ENCODE results near the gene WDFY4.

WDFY4 gene

DNA sequence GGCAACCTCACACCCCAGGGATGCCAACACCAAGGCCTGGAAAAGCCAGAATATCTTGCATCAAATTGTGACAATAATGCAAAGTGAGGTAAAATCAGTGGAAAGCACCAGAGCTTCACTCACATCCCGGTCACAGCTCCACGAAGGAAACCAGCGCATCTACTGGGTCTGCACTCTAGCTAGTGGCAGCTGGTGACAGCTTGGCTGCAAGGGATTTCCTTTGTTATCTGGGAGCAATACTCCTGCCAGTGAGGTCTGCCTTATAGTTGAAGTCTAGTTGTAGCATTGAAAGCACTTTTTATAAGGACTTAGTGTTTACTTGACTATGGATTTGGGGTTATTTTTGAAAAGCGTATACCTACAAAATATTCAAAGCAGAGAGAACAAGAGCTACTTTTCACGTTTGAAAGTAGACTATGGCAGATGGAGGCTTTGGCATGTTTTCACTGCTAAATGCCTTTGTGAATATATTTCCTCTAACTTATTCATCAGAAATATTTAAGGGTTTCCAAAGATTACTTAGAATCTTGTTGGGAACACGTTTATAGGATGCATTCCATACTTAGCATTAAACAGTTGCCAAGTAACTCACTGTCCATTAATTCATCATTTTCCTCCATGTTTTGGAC lies 26.1 kb downstream of the WDFY4 start:
- DNase-seq, result no peak

GRCh38 chr10:48711830-48712229 lies 27.2 kb downstream of the WDFY4 start:
- DNase-seq, result no peak

DNA sequence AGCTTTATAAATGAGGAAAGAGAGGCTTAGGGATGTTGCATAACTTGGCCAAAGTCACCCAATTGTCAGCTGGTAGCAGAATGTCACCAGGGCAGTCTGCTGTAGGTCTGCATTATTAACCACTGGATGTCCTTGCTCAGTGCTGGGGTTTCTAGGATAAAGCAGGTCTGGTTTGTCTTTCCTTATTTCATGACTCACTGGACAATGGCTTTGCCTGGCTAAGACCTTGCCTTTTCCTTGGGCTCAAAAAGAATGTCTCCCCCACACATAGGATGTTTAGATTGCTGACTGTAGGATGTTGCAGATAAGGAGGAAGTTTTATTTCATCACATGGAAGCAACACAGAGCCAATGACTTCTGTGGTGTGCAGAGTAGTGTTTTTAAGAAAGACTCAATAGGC lies 29.4 kb downstream of the WDFY4 start:
- no peak for DNase-seq

DNA sequence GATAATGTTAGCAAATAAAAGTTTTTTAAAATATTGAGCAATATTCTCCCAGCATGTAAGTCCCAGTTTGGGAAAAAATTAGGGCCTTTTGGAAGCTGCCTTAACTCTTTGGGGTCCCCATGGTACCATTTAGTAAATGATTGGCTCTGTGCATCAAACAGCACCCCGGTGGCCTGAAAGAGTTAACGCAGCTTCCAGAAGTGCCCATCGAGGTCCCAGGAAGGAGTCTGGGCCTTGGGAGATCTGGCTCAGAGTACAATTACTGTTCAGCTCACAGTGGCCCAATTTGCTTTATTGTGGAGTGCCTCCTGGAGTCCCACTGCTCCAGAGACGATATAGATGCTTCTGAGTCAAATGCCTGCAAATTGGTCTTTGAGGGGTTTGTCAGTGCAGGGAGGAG lies 31.7 kb downstream of the WDFY4 start:
- DNase-seq, result no peak

DNA sequence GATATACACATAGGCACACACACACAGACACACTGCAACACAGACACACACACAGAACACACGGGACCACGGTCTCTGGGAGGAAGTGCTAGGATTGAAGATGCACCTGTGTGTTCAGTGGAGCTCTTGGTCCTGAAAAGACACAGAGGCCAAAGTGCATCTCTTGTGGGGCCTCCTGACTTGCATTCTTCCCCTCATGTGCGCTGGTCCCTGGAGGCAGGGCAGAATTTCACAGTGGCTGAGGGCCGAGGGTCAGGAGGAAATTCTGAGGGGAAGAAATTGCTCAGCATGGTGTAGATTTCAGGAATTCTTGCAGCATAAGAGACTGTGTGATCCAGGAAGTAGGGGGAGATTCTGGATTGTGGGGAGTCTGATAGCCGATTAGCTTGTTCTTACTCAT lies 35.9 kb downstream of the WDFY4 start:
- no peak for DNase-seq

- no peak for DNase-seq
These were observed 37.8 kb downstream of the WDFY4 start for GRCh38 chr10:48722153-48723145.

DNA sequence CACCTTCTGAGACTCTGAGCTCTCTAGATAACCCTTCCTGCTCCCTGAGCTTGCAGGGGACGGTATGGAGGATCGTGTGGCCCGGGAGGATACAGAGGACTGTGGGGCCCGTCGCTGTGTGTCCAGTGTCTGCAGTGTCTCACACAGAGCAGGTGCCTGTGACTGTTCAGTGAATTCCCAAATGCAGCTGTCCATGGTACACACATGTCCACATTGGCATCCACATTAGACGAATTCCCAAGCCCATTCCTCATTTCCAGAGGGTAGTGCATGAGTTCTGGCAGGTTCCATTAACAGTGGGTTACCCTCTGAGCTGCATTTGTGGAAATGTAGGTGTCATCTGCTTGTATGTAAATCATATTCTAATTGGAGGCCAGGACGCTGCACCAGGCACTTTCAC lies 39.5 kb downstream of the WDFY4 start:
- DNase-seq, result no peak

DNA sequence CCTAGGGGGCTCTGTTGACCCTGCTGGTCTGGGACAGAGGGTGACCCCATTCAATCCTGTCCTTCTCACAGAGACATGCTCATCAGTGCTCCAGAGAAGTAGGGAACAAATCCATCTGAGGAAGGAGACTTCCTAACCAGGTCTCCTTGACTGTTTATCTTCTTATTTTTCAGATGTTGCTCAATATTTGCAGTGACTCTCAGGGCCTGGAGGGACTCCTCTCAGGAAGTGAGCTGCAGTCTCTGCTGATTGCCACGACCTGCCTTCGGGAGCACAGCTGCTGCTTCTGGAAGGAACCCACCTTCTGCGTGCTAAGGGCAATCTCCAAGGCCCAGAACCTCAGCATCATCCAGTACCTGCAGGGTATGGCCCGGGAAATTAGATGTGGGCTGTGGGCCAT lies 41.0 kb downstream of the WDFY4 start:
- no peak for DNase-seq

DNA sequence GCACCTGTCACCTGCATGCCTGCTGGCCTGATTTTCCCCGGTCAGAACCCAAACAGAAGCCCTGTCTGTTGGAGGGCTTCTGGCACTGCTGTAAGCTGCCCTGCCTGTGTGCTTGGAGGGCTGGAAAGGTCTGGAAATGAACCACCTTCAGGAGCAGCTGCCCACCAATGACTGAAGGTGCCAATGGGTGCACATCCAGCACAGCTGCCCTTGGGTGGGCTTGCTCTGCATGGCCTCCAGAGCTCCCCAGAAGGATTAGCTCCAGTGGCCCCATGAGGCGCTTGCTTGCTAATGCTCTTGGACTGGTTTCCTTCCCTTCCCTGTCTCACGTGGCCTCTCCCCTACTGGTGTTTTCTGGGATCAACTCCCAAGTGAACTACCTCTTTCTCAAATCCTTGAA lies 43.2 kb downstream of the WDFY4 start:
- no peak for DNase-seq

GRCh38 chr10:48729222-48729621 lies 44.5 kb downstream of the WDFY4 start:
- DNase-seq, result no peak

DNA sequence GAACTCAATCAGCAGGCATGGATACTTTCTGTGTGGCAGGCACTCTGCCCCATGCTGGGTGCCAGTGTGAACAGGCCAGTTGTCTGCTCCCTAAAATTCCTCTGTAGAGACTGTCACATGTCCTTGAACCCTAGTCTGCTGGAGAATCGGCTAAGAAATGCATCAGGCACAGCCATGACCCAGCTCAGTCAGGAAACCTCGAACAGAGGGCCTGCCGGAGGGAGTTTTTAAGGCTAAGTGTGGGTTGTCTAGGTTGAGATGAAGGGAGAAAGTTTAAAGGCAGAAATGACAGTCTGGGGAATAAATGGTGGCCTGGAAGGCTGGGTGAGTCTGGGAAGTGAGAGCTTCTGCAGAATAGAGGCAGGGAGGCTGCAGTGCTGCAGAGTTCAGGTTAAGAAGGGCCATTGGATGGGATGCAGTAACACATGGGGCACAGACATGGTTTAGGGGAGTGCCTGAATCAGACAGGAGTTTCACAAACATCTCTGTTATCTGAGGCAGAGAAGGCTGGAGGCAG lies 45.3 kb downstream of the WDFY4 start:
- DNase-seq, result no peak

DNA sequence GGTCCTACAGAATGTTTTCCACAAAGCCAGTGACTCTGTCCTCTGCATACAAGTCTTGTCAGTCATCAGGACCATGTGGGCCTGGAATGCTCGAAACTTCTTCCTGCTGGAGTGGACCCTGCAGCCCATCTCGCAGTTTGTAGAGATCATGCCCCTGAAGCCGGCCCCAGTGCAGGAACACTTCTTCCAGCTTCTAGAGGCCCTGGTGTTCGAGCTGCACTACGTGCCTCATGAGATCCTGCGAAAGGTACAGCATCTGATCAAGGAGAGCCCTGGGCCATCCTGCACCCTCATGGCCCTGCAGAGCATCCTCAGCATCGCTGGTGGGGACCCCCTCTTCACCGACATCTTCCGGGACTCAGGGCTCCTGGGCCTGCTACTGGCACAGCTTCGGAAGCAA lies 46.5 kb downstream of the WDFY4 start:
- DNase-seq, result no peak

DNA sequence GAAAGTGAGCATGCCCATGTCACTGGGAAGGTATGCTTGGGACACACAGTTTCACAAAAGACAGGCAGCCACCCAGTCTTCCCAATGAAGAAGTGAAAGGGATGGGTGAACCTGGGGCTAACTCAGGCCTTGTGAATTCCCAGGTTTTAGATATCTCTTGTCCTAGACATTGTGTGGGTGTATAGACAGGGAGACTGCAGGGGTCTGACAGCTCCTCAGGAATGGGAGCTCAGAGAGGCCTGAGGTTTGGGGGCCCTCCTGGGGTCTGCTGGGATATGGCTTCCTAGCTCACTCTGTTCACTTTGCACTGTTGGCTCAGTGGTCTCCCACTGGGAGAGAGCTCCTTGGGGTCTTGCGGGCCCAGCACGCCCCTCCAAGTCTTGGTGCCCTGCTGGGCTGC lies 47.0 kb downstream of the WDFY4 start:
- no peak for DNase-seq

DNA sequence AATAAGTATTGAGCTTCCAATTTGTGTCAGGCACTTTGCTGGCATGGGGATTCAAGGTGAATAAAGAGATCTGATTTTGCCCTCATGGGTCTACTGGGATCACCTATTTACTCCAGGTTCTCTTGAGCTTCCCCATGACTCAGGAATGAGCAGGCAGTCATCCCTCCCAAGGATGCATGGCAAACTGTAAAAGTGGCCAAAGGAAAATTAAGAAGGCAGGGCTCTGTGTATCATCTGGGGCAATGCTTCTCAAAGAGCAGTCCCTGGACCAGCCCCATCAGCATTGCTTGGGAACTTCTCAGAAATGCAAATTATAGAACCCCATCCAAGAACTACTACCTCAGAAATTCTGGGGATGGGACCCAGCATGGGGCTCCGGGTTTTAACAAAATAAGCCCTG lies 48.7 kb downstream of the WDFY4 start:
- DNase-seq, result no peak

DNA sequence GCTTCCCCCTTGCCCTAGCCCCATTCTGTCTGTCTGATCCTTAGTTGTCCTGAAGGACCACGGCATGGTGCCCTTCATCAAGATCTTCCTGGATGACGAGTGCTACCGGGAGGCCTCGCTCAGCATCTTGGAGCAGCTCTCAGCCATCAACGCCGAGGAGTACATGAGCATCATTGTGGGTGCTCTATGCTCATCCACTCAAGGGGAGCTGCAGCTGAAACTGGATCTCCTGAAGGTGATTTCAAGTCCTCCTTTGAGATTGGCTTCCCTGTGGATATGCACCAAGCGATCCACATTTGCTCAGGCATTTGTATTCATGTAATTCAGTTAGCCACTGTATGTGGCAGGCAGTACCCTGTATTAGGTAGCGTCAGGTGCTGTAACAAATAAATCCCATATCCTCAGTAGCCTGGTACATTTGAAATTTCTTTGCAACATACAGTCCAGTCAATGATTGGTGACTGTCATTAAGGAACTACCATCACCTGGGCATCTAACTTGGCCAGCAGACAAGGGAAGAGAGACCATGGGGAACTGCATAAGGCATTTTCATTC lies 51.2 kb downstream of the WDFY4 start:
- DNase-seq, result no peak

DNA sequence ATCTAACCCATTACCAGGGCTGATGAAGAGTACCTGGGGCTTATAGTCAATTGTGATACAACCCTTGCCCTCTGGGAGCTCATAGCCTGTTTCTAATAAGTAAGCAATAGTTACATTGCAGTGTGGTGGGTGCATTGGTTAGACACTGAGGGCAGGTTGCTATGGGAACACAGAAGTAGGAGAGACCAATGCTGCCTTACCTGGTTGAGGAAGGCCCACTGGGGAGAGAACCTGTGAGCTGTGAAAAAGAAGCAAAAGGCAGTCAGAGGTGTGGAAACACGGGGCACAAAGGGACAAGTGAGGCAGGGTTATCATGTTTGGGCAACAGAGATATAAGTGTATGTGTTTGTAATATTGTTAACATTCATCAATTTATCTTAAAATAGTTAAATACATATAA lies 51.9 kb downstream of the WDFY4 start:
- no peak for DNase-seq

- no peak for DNase-seq
These were observed 53.2 kb downstream of the WDFY4 start for GRCh38 chr10:48737886-48738285.

- DNase-seq, result no peak
These were observed 54.5 kb downstream of the WDFY4 start for GRCh38 chr10:48739170-48739569.

- no peak for DNase-seq
These were observed 55.5 kb downstream of the WDFY4 start for GRCh38 chr10:48740015-48740707.

DNA sequence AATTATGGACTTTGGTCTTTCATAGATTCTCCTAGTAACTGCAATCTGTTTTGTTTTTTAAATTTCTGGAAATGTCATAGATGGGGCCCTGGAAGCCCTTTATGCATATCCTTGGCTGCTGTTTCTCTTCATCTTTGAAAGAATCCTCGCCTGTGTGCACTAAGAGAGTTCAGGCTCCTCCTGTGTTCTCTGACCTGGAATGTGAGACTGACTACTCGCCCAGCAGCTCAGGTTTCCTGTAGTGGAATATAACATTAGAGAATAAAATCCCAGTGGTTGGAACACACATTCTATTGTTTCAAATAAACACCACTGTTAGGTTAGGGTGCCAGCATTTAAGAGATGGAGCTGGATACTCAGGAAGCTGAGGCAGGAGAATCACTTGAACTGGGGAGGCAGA lies 56.3 kb downstream of the WDFY4 start:
- DNase-seq, result no peak

- DNase-seq, result no peak
These were observed 58.5 kb downstream of the WDFY4 start for GRCh38 chr10:48742891-48743860.

DNA sequence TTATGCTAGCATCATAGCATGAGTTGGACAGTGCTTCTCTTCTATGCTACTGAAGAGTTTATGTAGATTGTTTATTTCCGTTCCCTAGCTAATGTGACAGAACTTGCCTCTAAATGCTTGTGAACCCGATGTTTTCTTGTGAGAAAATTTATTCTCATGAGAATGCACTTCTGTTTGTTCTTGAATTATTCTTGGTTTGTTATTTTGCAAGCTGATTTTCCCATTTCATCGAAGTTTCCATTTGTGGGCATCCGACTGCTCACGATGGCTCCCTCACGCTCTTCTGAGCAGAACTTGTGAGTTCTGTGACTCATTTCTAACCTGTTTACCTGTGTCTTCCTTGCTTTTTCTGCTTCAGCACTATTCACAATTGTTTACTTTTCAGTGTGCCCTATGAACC lies 59.9 kb downstream of the WDFY4 start:
- DNase-seq, result no peak
